Astrocyte of the spinal cord (primary cell): ENCODE measurements around the gene RPL39.
A peak's percentile ranks its signal among the peaks of the same experiment; 100 is the strongest.
"Not testable (repeated sequence)": the region's sequence is repeated elsewhere in the genome, so short reads cannot be mapped to it uniquely, and the experiment has no call there.

Source experiments
- DNase-seq: peaks from one replicate; pipeline ENCODE4 v3.0.0; 2011; ENCODE audit warnings: low read depth, low spot score
- H3K4me3 ChIP-seq: 2 replicates; pipeline ENCODE4 v1.5.1; 2011; ENCODE audit warnings: low read depth, mild to moderate bottlenecking, low read length, moderate library complexity
- CTCF ChIP-seq: IDR thresholded peaks from 2 replicates; pipeline ENCODE4 v1.5.1; 2012; ENCODE audit warnings: low read depth, mild to moderate bottlenecking, low read length, inconsistent platforms
- in situ Hi-C: cut with HindIII; loops from 2 replicates; pipeline ENCODE4 v1.10.0; 2017; ENCODE audit warnings: low sequenced_read_pairs

RPL39 gene

GRCh38 chrX:119755981-119756533 lies 35.4 kb downstream of the RPL39 start:
- no peak overlapping the region for H3K4me3 ChIP-seq
- no peak for TF ChIP-seq CTCF
- in situ Hi-C loops: no loop called here
- DNase-seq: no peak

DNA sequence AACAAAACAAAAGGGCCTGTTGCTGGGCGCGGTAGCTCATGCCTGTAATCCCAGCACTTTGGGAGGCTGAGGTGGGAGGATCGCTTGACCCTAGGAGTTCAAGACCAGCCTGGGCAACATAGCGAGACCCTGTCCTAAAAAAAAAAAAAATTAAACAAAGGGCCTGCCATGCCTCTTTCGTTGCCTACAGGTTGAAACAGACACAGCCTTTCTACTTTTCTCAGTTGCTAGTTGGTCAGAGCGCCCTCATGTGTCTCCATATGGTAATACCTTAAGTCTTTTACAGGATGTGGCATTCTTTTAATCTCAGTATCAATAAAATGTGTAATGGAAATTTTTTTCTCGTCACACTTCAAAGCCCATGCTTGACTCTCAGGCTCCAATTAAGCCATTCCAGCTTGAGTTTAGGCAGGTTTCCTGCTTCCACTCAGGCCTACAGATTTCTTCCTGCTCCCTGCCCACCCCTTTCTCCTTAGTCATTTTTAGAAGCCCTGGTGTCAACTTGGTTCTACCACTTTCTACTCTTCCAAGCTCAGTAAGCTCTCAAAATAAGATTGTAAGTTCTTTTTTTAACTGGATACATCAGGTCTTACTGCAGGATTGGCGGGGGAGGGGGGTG lies 37.7 kb downstream of the RPL39 start:
- peak; percentile 45 for TF ChIP-seq CTCF
- peak; percentile 41 for DNase-seq
- in situ Hi-C loops: no loop called here
- H3K4me3 ChIP-seq: no peak overlapping the region

- no peak overlapping the region for H3K4me3 ChIP-seq
- TF ChIP-seq CTCF: no peak
- in situ Hi-C loops: no loop called here
- DNase-seq: no peak
Measured at GRCh38 chrX:119753001-119753400, 38.4 kb downstream of the RPL39 start.

- H3K4me3 ChIP-seq, DNase-seq, in situ Hi-C loops: not testable (repeated sequence)
Measured at GRCh38 chrX:119750751-119751150, 40.7 kb downstream of the RPL39 start.

DNA sequence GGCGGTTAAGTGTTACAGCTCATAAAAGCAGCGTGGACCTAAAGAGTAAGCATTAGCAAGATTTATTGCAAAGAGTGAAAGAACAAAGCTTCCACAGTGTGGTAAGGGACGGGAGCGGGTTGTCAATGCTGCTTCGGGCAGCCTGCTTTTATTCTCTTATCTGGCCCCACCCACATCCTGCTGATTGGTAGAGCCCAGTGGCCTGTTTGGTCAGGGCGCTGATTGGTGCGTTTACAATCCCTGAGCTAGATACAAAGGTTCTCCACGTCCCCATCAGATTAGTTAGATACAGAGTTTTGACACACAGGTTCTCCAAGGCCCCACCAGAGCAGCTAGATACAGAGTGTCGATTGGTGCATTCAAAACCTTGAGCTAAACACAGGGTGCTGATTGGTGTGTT lies 41.3 kb downstream of the RPL39 start:
- H3K4me3 ChIP-seq, DNase-seq, in situ Hi-C loops: not testable (repeated sequence)

DNA sequence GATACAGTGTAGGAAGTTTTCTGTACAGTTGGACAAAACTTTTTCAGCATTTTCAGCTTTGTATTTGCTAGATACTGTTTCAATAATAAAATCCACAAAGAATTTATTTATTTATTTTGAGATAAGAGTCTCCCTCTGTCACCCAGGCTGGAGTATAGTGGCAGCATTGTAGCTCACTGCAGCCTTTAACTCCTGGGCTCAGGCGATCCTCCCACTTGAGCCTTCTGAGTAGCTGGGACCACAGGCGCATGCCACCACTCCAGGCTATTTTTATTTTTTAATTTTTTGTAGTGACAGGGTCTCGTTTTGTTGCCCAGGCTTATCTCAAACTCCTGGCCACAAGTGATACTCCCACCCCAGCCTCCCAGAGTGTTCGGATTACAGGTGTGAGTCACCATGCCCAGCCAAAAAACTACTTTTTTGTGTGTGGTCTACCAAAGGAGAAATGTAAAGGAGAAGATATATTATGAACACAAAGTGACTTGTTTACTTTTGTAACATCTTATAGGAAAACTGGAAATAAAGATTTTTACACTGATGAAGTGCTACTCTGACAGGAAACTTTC lies 46.1 kb downstream of the RPL39 start:
- in situ Hi-C loops: no loop called here
- no peak overlapping the region for H3K4me3 ChIP-seq
- TF ChIP-seq CTCF: no peak
- DNase-seq: no peak

DNA sequence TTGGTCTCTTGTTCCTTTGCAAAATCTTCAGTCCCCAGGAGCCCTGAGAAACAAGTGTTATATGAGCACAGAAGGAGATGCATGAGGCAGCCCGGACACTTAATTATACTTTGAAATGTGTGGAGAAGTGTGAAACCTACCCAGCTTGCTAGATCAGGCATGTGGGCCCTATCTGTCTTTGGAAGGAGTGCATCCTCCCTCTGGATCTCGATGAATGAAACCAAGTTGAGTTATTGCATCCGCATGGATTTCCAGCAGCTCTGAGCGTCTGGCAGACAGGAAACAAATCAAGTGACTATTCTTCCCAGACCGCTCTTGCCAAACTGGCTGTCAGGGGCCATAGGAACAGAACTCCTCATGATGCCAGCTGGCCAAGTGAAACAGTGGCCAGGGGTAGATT lies 52.7 kb downstream of the RPL39 start:
- no peak for TF ChIP-seq CTCF
- DNase-seq: no peak
- in situ Hi-C loops: no loop called here
- no peak overlapping the region for H3K4me3 ChIP-seq
